Peyer's patch (tissue), 4 donors: ENCODE measurements around the gene FNDC11. TPM values are rescaled to one million over a fixed set of nuclear protein-coding genes. Genes with fewer than 3 reads are reported as not detected.
A peak's percentile ranks its signal among the peaks of the same experiment; 100 is the strongest.
"Not testable (repeated sequence)": the region's sequence is repeated elsewhere in the genome, so short reads cannot be mapped to it uniquely, and the experiment has no call there.

Experiments
- DNase-seq, 3 donors: peaks; one replicate each; pipeline ENCODE4 v3.0.0-alpha.2; 2017 to 2019
- H3K27ac ChIP-seq, 4 donors: fragments of 200-600 bp; sonication (generic); one replicate each; pipeline ENCODE4 v1.5.1; 2016 to 2019
- H3K27me3 ChIP-seq, 2 donors: fragments of 200-600 bp; sonication (generic); one replicate each; pipeline ENCODE4 v1.5.1; 2019
- H3K36me3 ChIP-seq, 3 donors: fragments of 200-600 bp; sonication (generic); one replicate each; pipeline ENCODE4 v1.5.1; 2016 to 2019
- H3K4me1 ChIP-seq, 4 donors: fragments of 200-600 bp; sonication (generic); one replicate each; pipeline ENCODE4 v1.5.1; 2016 to 2019
- H3K4me3 ChIP-seq, 4 donors: fragments of 200-600 bp; sonication (generic); 1 replicate in 3 of 4; 2 replicates in 1 of 4; pipeline ENCODE4 v1.5.1; 2016 to 2019; ENCODE audit warnings: mild to moderate bottlenecking in 1 of 4
- H3K9me3 ChIP-seq, 4 donors: fragments of 200-600 bp; sonication (generic); one replicate each; pipeline ENCODE4 v1.5.1; 2016 to 2019; ENCODE audit warnings: mild to moderate bottlenecking in 1 of 4
- POLR2A ChIP-seq, 2 donors: fragments of 450-650 bp; IDR thresholded peaks; one replicate each; pipeline ENCODE4 v1.5.1; 2017; ENCODE audit warnings: antibody characterized with exemption in 2 of 2, mild to moderate bottlenecking in 2 of 2, moderate library complexity in 2 of 2
- total RNA-seq, 4 donors: library from RNA; depleted of rRNA; stranded (reverse); fragments of >200 nt; gene quantifications; one replicate each; pipeline ENCODE4 v1.1.0, GENCODE V29; 2016
- TF ChIP-seq, protein P1 (sequence below), 6 experiments: fragments of 450-650 bp in 4 of 6; fragments of 200-600 bp in 2 of 6; sonication (generic) in 1 of 6; IDR thresholded peaks; one replicate each; pipeline ENCODE4 v1.5.1; 2017 to 2019; ENCODE audit warnings: antibody characterized with exemption in 6 of 6, mild to moderate bottlenecking in 3 of 6, moderate library complexity in 1 of 6

Gene FNDC11
- total RNA-seq, 4 donors from 2014 or later: 0.67 TPM; not detected in 3

DNA sequence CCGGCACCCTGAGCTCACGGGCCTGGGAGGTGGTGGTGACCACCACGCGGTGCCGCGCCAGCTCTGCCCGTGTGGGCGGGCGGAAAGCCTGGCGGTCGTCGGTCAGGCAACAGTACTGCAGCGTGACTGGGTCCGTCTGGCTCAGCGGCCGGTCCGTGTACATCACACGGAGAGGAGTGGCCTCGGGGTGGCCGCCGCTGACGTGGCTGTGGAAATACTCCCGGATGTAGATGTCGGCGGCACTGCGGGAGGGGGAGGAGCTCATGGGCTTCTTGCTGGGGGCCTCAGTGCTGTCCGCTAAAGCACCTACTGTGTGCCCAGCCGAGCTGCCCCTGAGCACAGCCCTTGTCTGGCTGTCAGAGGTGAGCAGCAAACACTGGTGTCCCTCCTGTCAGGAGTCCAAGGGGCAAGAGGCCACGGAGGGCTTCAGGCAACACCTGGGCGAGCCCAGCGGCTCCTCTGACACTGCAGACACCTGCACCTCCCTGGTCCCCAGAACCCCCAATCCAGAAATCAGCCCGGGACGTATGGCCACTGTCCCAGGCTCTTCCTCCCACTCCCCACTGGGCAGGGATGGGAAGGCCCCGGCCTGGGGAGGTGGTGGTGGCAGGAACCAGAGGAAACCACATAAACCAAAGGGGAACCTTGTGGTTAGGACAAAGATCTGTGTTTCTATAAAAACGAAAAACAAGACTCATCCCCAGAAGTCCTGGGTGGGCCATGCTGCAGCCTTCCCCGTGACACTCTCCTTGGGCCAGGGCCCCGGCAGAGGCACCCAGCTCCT, 13.6 kb downstream of the FNDC11 start:
- peak overlapping the region in 3 of 4 donors; percentile 17 to 33 (median 27) for H3K4me3 ChIP-seq
- peak overlapping the region; percentile 22 to 71 (median 56) for H3K27ac ChIP-seq
- DNase-seq: peak in 2 of 3 donors; percentile 75 to 87

DNA sequence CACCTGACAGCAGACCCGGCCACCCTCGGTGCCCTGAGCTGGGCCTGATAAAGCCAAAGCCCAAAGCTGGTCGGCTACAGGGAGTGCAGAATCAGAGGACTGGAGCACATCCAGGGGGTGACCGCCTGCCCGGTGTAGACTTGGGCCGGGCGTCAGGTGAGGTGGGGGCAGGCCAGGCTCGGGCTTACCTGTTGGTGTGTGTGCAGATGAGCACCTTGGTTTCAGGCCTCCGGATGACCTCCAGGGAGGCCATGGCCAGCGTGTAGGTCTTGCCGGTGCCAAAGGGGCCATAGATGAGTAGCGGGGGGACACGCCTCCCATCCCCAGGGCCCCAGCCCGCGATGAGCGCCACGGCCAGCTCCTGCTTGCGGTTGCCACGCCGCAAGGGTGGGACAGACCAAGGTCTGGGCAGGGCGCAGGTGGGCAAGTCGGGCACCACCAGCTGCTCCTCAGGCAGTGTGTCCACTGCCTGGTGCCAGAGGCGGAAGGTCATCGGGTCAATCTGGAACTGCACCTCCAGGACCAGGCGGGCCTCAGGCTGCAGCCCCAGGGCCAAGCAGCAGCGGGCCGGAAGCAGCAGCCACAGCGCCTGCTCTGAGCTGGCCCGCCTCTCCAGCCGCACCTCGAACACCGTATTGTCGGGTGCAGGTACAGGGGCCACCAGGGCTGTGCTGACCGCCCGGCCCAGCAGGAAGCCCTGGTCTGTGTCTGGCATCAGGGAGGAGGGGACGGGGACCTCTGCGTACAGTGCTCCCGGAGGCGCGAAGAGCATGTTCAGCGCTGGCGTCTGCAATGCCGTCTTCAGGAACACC, 14.4 kb downstream of the FNDC11 start:
- DNase-seq: no peak
- H3K4me1 ChIP-seq: peaks cover 3 to 34% (median 20%) of the 10 kb centered on the region in 4 donors
- TF ChIP-seq POLR2A (IDR thresholded peaks at IDR 0.05): no peak
- TF ChIP-seq, protein P1, sequence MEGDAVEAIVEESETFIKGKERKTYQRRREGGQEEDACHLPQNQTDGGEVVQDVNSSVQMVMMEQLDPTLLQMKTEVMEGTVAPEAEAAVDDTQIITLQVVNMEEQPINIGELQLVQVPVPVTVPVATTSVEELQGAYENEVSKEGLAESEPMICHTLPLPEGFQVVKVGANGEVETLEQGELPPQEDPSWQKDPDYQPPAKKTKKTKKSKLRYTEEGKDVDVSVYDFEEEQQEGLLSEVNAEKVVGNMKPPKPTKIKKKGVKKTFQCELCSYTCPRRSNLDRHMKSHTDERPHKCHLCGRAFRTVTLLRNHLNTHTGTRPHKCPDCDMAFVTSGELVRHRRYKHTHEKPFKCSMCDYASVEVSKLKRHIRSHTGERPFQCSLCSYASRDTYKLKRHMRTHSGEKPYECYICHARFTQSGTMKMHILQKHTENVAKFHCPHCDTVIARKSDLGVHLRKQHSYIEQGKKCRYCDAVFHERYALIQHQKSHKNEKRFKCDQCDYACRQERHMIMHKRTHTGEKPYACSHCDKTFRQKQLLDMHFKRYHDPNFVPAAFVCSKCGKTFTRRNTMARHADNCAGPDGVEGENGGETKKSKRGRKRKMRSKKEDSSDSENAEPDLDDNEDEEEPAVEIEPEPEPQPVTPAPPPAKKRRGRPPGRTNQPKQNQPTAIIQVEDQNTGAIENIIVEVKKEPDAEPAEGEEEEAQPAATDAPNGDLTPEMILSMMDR (IDR thresholded peaks at IDR 0.05): no peak
- H3K4me3 ChIP-seq: peak overlapping the region; percentile 17 to 33 (median 22)
- peaks cover 0 to 19% (median 0%) of the 10 kb centered on the region in 3 donors for H3K36me3 ChIP-seq
- no peaks in the 10 kb centered on the region for H3K9me3 ChIP-seq
- peak overlapping the region in 3 of 4 donors; percentile 3 to 71 (median 59) for H3K27ac ChIP-seq
- no peaks in the 10 kb centered on the region for H3K27me3 ChIP-seq

More for the DNA sequence above, 13.6 kb downstream of the FNDC11 start:
- no peaks in the 10 kb centered on the region for H3K27me3 ChIP-seq
- H3K9me3 ChIP-seq: no peaks in the 10 kb centered on the region
- H3K4me1 ChIP-seq: peaks cover 0 to 30% (median 14%) of the 10 kb centered on the region in 4 donors
- peaks cover 0 to 26% (median 0%) of the 10 kb centered on the region in 3 donors for H3K36me3 ChIP-seq
- TF ChIP-seq, protein P1 (IDR thresholded peaks at IDR 0.05): no peak
- no peak for TF ChIP-seq POLR2A (IDR thresholded peaks at IDR 0.05)

DNA sequence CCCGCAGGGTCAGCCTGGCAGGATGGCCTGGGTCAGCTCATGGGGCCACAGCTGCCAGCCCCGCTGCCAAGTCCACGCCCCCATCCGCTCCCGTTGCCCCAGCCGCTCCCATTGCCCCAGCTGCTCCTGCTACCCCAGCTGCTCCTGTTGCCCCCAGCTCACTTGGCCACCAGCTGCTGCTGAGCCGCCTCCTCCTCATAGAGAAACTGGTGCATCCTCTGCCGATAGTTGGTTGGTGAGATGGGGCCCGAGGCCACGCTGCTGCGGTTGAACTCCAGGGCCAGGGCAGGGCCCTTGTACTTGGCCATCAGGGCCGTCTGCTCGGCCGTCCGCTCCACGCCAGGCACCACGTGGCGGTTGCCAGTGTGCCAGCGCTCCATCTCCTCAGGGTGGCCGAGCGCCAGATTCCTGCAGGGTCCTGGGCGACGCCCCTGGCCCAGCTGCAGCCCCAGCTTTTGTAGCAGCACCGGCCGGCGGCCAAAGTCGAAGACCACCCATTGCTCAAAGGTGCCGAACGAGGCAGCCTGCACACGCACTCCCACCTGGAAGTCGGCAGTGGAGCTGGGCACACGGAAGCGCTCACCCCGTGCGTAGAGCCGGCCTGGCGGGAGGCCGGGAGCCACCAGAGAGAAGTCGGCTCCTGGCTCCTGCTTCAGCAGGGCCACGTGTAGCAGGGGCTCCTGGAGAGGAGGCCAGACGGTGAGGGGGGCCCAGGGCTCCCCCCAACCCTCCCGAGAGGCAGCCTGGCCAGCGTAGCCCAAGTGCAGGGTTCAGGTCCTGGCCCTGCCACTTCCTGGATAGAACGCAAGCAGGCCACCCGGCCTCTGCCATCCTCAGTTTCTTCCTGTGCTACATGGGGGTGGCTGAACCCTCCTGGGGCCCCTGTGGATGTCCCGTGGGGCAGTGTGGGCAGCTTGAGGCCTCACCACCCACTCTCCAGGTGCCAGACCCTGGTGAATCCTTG, 15.3 kb downstream of the FNDC11 start:
- H3K4me1 ChIP-seq: peaks cover 3 to 36% (median 23%) of the 10 kb centered on the region in 4 donors
- DNase-seq: no peak
- no peaks in the 10 kb centered on the region for H3K27me3 ChIP-seq
- H3K27ac ChIP-seq: peak overlapping the region in 2 of 4 donors; percentile 59 to 71
- peak overlapping the region in 1 of 4 donors; percentile 33 for H3K4me3 ChIP-seq
- TF ChIP-seq, protein P1 (IDR thresholded peaks at IDR 0.05): no peak
- no peak for TF ChIP-seq POLR2A (IDR thresholded peaks at IDR 0.05)
- H3K9me3 ChIP-seq: no peaks in the 10 kb centered on the region
- peaks cover 0 to 15% (median 0%) of the 10 kb centered on the region in 3 donors for H3K36me3 ChIP-seq

DNA sequence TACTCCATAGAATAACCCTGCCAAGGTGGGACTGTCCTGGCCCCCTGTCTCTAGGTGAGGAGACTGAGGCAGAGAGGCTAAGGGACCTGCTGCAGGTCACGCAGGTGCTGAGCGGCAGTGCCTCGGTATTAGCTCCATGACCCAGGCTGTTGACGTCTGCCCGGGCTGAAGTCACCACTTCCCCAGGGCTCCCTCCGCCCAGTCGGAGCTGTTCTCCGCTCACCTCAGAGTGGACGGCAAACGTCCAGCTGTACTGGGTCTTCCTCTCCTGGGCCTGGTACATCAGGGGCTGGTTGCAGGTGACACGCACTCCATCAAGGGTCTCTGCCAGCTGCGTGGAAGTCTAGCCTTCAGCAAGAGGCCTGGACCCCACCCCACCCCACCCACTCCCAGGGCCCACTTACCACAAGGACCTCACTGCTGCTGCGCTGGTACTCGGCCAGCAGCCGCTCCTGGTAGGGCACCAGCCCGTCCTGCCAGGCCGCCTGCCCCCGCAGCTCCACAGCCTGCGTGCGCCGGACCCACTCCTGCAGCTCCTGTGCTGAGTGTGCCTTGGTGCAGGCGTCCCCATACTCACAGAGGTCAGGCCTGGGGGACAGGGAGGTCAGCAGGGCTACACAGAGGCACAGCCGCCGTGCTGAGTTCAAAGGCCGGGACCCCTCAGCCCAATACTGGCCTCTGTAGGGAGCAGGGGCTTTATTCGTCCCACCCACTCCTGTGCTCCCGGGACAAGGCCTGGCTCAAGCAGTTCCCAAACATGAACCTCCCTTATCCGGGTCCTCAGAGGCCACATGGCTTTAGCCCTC, 16.5 kb downstream of the FNDC11 start:
- H3K4me1 ChIP-seq: peaks cover 3 to 41% (median 23%) of the 10 kb centered on the region in 4 donors
- H3K36me3 ChIP-seq: peaks cover 0 to 13% (median 0%) of the 10 kb centered on the region in 3 donors
- no peaks in the 10 kb centered on the region for H3K27me3 ChIP-seq
- no peak for DNase-seq
- no peak overlapping the region for H3K27ac ChIP-seq
- H3K4me3 ChIP-seq: no peak overlapping the region
- H3K9me3 ChIP-seq: no peaks in the 10 kb centered on the region
- no peak for TF ChIP-seq POLR2A (IDR thresholded peaks at IDR 0.05)
- TF ChIP-seq, protein P1 (IDR thresholded peaks at IDR 0.05): no peak

DNA sequence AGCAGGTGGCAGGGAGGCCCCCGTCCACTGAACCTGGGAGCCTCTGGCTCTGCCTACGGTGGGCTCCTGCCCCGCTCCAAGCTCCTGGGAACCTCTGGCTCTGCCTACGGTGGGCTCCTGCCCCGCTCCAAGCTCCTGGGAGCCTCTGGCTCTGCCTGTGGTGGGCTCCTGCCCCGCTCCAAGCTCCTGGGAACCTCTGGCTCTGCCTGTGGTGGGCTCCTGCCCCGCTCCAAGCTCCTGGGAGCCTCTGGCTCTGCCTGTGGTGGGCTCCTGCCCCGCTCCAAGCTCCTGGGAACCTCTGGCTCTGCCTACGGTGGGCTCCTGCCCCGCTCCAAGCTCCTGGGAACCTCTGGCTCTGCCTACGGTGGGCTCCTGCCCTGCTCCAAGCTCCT, 17.1 kb downstream of the FNDC11 start:
- H3K9me3 ChIP-seq, H3K27ac ChIP-seq, H3K4me3 ChIP-seq, H3K36me3 ChIP-seq, DNase-seq, H3K27me3 ChIP-seq: not testable (repeated sequence)
- peaks cover 3 to 41% (median 23%) of the 10 kb centered on the region in 4 donors for H3K4me1 ChIP-seq
